ENCODE data around the gene MICU1.

MICU1 gene

DNA sequence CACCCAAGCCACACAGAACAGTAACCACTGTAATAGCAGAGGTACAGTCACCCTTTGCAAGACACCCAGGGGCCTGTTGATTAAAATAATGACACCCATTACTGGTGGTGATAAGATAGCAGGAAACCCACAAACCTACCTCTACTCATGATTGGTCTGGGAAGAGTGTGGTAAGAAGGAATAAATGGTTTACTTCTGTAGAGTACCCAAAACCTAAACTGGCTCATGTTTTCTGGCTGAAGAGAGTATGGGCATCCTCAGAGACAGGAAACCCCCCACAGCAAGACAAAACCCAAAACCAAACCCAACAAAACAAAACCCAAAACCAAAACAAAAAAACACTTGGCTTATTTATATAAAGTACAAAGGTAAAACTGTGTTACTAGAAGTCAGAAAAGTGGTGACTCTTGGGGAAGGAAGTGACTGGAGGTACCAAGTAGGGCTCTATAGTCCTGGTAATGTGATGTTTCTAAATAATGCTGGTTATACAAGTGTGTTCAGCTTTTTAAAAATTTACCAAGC lies 255.6 kb downstream of the MICU1 start:
- TF ChIP-seq, protein P1, sequence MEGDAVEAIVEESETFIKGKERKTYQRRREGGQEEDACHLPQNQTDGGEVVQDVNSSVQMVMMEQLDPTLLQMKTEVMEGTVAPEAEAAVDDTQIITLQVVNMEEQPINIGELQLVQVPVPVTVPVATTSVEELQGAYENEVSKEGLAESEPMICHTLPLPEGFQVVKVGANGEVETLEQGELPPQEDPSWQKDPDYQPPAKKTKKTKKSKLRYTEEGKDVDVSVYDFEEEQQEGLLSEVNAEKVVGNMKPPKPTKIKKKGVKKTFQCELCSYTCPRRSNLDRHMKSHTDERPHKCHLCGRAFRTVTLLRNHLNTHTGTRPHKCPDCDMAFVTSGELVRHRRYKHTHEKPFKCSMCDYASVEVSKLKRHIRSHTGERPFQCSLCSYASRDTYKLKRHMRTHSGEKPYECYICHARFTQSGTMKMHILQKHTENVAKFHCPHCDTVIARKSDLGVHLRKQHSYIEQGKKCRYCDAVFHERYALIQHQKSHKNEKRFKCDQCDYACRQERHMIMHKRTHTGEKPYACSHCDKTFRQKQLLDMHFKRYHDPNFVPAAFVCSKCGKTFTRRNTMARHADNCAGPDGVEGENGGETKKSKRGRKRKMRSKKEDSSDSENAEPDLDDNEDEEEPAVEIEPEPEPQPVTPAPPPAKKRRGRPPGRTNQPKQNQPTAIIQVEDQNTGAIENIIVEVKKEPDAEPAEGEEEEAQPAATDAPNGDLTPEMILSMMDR (IDR thresholded peaks at IDR 0.05): no peak

DNA sequence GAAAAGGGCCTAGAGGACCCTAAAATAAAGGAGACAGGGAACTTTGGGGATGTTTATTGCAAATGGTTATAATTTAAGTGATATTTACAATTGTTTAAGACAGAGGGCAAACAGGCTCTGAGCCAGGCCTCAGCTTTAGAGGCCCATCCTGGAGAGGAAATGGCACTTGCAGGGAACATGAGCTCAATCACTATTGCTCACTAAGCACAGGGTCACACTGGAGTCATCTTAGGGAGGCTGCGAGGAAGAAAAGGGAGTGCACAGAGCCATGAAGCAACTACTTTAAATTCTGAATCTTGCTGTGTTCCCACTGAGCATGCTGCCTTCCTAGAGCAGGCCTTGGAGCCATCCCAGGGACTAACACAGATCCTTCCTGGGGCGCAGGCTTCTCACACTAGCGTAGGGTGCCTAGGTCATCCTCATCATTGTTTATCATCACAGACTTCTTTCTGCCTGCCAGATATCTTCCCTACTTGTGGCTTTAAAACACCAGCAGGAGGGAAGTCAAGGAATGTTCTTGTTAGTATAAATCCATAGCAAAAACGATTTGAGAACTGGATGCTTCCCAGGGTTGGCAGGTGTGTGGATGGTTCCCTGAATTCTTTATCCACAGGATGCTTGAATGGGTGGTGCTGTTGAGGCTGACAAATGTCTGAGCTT lies 258.4 kb downstream of the MICU1 start:
- TF ChIP-seq, protein P1 (IDR thresholded peaks at IDR 0.05): no peak

DNA sequence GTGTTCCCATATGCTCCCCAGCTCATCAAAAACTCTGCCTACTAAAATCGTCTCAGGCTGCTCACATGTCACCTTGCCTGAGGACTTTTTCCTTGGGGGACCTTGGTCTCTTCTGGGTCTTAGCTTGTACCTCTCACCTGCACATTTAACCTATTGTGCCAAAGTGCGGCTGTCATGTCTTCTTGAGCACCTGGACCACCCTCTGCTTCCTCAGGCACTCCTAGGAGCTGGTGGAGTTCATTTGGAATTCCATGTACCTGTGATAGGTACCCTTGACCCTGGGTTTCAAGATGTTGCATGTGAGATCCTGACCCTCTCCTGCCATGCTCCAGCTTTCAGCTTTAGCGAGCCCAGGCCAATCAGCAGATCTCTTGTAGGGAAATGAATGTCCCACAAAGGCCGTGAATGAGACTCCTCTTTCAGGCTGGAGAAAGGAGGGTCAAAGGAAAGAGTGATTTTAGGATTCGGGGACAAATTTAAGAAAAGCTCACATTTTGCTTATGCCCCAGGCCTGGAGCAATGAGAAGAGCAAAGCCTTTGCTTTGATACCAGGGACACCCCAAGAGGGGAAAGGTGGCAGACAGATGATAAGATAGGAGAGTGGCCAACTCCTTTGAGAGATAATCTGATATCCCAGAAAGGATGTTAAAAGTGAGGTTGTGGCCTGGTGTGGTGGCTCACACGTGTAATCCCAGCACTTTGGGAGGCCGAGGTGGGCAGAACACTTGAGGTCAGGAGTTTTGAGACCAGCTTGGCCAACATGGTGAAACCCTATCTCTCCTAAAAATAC lies 260.6 kb downstream of the MICU1 start:
- TF ChIP-seq, protein P1 (IDR thresholded peaks at IDR 0.05): no peak

DNA sequence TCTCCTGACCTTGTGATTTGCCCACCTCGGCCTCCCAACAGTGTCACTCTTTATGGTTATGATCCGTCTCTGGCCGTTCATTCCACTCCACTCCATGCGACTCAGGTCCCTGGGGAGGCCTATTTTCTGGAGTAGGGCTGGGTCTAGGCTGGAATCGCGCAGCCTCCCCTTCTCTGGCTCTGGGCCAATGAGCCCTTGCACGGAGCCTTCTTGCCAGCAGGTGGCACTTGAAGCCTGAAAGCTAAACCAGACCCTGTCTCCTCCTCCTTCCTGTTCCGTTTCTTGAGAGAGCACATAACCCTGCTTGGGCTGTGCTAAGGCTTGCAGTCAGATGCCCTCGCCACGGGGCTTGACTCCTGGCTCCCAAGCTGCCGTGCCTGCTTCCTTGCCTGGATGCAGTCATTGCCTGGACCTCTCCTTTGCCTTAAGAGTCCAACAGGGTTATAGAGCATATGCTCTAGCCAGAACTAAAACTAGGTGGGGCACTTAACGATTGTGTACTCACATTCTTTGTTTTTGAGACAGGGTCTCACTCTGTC lies 261.6 kb downstream of the MICU1 start:
- TF ChIP-seq, protein P1 (IDR thresholded peaks at IDR 0.05): peak; percentile 88

DNA sequence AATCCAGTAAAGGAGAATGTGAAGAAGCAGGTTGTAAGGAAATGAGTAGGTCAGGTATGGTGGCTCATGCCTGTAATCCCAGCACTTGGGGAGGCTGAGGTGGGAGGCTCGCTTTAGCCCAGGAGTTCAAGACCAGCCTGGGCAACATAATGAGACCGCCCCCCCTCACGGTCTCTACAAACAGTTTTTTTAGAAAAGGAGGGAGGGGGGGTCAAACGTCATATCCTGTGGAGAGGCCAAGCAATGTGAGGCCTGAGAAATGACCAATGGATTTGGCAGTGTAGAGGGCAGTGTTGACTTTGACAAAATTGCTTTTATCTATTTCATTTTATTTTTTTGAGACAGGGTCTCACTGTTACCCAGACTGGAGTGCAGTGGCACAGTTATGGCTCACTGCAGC lies 268.9 kb downstream of the MICU1 start:
- TF ChIP-seq, protein P1 (IDR thresholded peaks at IDR 0.05): no peak

DNA sequence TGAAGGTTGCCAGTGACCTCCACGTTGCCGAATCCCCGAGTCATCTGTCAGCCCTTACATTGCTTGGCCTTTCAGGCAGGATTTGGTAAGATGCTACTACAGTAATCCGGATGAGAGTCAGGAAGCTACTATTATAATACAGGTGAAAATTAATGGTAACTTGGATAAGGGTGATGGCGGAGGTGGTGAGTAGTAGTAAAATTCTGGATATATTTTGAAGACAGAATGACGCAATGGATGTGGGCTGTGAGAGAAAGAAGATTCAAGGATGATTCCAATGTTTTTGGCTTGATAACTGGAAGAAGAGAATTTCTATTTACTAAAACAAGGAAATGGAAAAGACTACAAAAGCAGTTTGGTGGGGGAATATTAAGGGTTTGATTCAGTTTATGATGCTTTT lies 269.8 kb downstream of the MICU1 start:
- TF ChIP-seq, protein P1 (IDR thresholded peaks at IDR 0.05): no peak

DNA sequence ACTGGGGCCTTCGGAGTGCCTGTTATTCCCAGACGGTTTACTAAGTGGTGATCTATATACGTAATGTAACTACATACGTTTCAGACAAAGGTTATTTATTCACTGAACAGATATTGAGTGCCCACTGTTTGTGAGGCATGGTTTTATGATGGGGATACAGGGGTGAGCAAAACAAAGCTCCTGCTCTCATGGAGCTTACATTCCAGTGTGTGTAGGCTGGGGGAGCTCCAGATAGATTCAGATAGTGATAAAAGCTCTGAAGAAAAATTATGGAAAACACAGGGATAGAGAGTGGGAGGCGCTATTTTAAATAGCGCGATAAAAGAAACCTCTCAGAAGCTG lies 270.7 kb downstream of the MICU1 start:
- TF ChIP-seq, protein P1 (IDR thresholded peaks at IDR 0.05): no peak

All from LNCAP (cell line).